ENCODE results near the gene FTO.

- no peak for TF ChIP-seq CTCF (IDR thresholded peaks at IDR 0.05 in 4 of 5, conservative IDR thresholded peaks at IDR 0.05 in 1 of 5)
- no peak for TF ChIP-seq POLR2A (IDR thresholded peaks at IDR 0.05)
Observed at GRCh38 chr16:53950677-53951076, 246.7 kb downstream of the FTO start.

All from gastrocnemius medialis (tissue), 4 donors.